Lower leg skin (tissue), 3 donors: Measurements from ENCODE around the gene LHX6.

Experiments
- CTCF ChIP-seq, 3 donors: fragments of 450-650 bp; IDR thresholded peaks; one replicate each; pipeline ENCODE4 v1.5.1; 2016; ENCODE audit warnings: antibody characterized with exemption in 3 of 3, mild to moderate bottlenecking in 3 of 3, moderate library complexity in 2 of 3
- POLR2A ChIP-seq, 2 donors: fragments of 450-650 bp; IDR thresholded peaks; one replicate each; pipeline ENCODE4 v1.6.1; 2016 to 2017; ENCODE audit warnings: antibody characterized with exemption in 2 of 2, mild to moderate bottlenecking in 1 of 2, moderate library complexity in 1 of 2

- TF ChIP-seq POLR2A (IDR thresholded peaks at IDR 0.05) (no peak), CTCF (IDR thresholded peaks at IDR 0.05) (no peak)
Observed at GRCh38 chr9:122234022-122234748, 5.4 kb upstream of the LHX6 start.
